Natural killer cell (primary cell): ENCODE measurements around the gene MMP23B. TPM values are rescaled to one million over a fixed set of nuclear protein-coding genes. Genes with fewer than 3 reads are reported as not detected.

Experiments used
- ATAC-seq, 3 donors: fragments of 150-1000 bp in 2 of 3; fragments of 200-7000 bp in 1 of 3; cut with Tn5 transposase; 1 replicate in 1 of 3; 2 replicates in 2 of 3; pipeline ENCODE4 v1.10.0; 2021; ENCODE audit warnings: mild to moderate bottlenecking in 2 of 3, moderate library complexity in 2 of 3
- DNase-seq, 2 donors: peaks; one replicate each; pipeline versions ENCODE4 v3.0.0 to v3.0.0-alpha.2; 2013 to 2021; ENCODE audit warnings: mixed read lengths in 1 of 2
- H3K27ac ChIP-seq: one replicate; pipeline ENCODE4 v1.5.1; 2013; ENCODE audit warnings: mild to moderate bottlenecking, low read length
- H3K27me3 ChIP-seq: one replicate; pipeline ENCODE4 v1.6.1; 2013; ENCODE audit warnings: low read length; ENCODE audit not compliant: control insufficient read depth, insufficient read depth
- H3K36me3 ChIP-seq: one replicate; pipeline ENCODE4 v1.6.1; 2013; ENCODE audit warnings: low read length; ENCODE audit not compliant: control insufficient read depth, insufficient read depth
- H3K4me1 ChIP-seq: one replicate; pipeline ENCODE4 v1.6.1; 2013; ENCODE audit warnings: low read length; ENCODE audit not compliant: control insufficient read depth, insufficient read depth
- H3K4me3 ChIP-seq: one replicate; pipeline ENCODE4 v1.5.1; 2013; ENCODE audit warnings: low read length
- H3K9me3 ChIP-seq: one replicate; pipeline ENCODE4 v1.6.1; 2013; ENCODE audit warnings: low read length; ENCODE audit not compliant: control insufficient read depth, insufficient read depth
- H3K27ac Mint-ChIP-seq, 2 donors: one replicate each; pipeline ENCODE4 v1.8.0; 2022; ENCODE audit warnings: mild to moderate bottlenecking in 2 of 2, mixed read lengths in 2 of 2, moderate library complexity in 1 of 2
- H3K27me3 Mint-ChIP-seq, 2 donors: one replicate each; pipeline ENCODE4 v1.8.0; 2022; ENCODE audit warnings: low read depth in 2 of 2, mixed read lengths in 2 of 2
- H3K36me3 Mint-ChIP-seq: one replicate; pipeline ENCODE4 v1.8.0; 2022; ENCODE audit warnings: mixed read lengths
- H3K4me1 Mint-ChIP-seq, 2 donors: one replicate each; pipeline ENCODE4 v1.8.0; 2022; ENCODE audit warnings: mixed read lengths in 2 of 2
- H3K4me3 Mint-ChIP-seq: one replicate; pipeline ENCODE4 v1.8.0; 2022; ENCODE audit warnings: mild to moderate bottlenecking, moderate library complexity, mixed read lengths
- H3K9me3 Mint-ChIP-seq, 2 donors: one replicate each; pipeline ENCODE4 v1.8.0; 2022; ENCODE audit warnings: mixed read lengths in 2 of 2
- CTCF ChIP-seq: fragments of 200-600 bp; IDR thresholded peaks from one replicate; pipeline ENCODE4 v1.8.0; 2022; ENCODE audit warnings: antibody characterized with exemption
- WGBS: methylation state at CpG from one replicate; pipeline ENCODE4 v1.1.7; 2013; ENCODE audit warnings: missing lambda C conversion rate; ENCODE audit not compliant: insufficient coverage; 5-methylcytosine and 5-hydroxymethylcytosine counted together
- intact Hi-C: fragments of 100-400 bp; cut with micrococcal nuclease; formaldehyde crosslinking; loops from one replicate; pipeline ENCODE4 v1.14.2; 2022
- total RNA-seq, 4 donors: library from RNA; stranded (reverse); fragments of 120-200 nt in 1 of 4; gene quantifications; one replicate each; pipeline versions ENCODE4 v1.2.3 to v1.2.4, GENCODE V29; 2013 to 2022

Gene MMP23B
- total RNA-seq, 3 donors from 2014 or later (not counting 1 experiment from before 2014, with no cell fraction given) = 82.9 to 130 (median 126) TPM

GRCh38 chr1:1680031-1680911 lies 48.3 kb downstream of the MMP23B start:
- Mint-ChIP-seq H3K27ac (no peak overlapping the region), H3K4me3 (no peak overlapping the region), H3K36me3 (no peaks in the 10 kb centered on the region), H3K4me1 (peaks cover 21 to 29% of the 10 kb centered on the region in 2 donors), H3K27me3 (no peaks in the 10 kb centered on the region), H3K9me3 (no peaks in the 10 kb centered on the region)
- no peaks in the 10 kb centered on the region for H3K27me3 ChIP-seq
- peaks cover 26% of the 10 kb centered on the region for H3K4me1 ChIP-seq
- DNase-seq (no peak), ATAC-seq (no peak)
- TF ChIP-seq CTCF = no peak
- 92% methylated on average over 32 of the region's 32 CpGs for WGBS
- no peak overlapping the region for H3K27ac ChIP-seq
- no peak overlapping the region for H3K4me3 ChIP-seq
- H3K36me3 ChIP-seq = peaks cover 5% of the 10 kb centered on the region
- no peaks in the 10 kb centered on the region for H3K9me3 ChIP-seq
- intact Hi-C loops = no loop called here

GRCh38 chr1:1680912-1681273 lies 48.9 kb downstream of the MMP23B start:
- no peaks in the 10 kb centered on the region for H3K9me3 ChIP-seq
- intact Hi-C loops = no loop called here

GRCh38 chr1:1683104-1683905 lies 51.3 kb downstream of the MMP23B start:
- Mint-ChIP-seq H3K27me3 (no peaks in the 10 kb centered on the region), H3K4me1 (peaks cover 13 to 27% of the 10 kb centered on the region in 2 donors), H3K27ac (peak overlapping the region in 1 of 2 donors; percentile 69), H3K9me3 (no peaks in the 10 kb centered on the region), H3K36me3 (no peaks in the 10 kb centered on the region), H3K4me3 (no peak overlapping the region)
- intact Hi-C loops = no loop called here
- ATAC-seq (no peak), DNase-seq (peak in 1 of 2 donors; percentile 2)
- H3K27me3 ChIP-seq = no peaks in the 10 kb centered on the region
- peaks cover 14% of the 10 kb centered on the region for H3K4me1 ChIP-seq
- WGBS = 93% methylated on average over 26 of the region's 26 CpGs
- H3K27ac ChIP-seq = no peak overlapping the region
- H3K4me3 ChIP-seq = no peak overlapping the region
- H3K9me3 ChIP-seq = no peaks in the 10 kb centered on the region
- H3K36me3 ChIP-seq = peaks cover 5% of the 10 kb centered on the region
- TF ChIP-seq CTCF = no peak

More at GRCh38 chr1:1680912-1681273, 48.9 kb downstream of the MMP23B start:
- peaks cover 5% of the 10 kb centered on the region for H3K36me3 ChIP-seq
- H3K9me3 Mint-ChIP-seq = no peaks in the 10 kb centered on the region
- H3K4me3 ChIP-seq = no peak overlapping the region
- no peaks in the 10 kb centered on the region for H3K27me3 Mint-ChIP-seq
- H3K27me3 ChIP-seq = no peaks in the 10 kb centered on the region
- ATAC-seq (no peak), DNase-seq (no peak)
- WGBS = 91% methylated on average over 11 of the region's 11 CpGs
- peaks cover 26% of the 10 kb centered on the region for H3K4me1 ChIP-seq
- peaks cover 21 to 32% of the 10 kb centered on the region in 2 donors for H3K4me1 Mint-ChIP-seq
- peak overlapping the region in 1 of 2 donors; percentile 57 for H3K27ac Mint-ChIP-seq
- no peak overlapping the region for H3K27ac ChIP-seq
- H3K4me3 Mint-ChIP-seq = no peak overlapping the region
- TF ChIP-seq CTCF = no peak
- no peaks in the 10 kb centered on the region for H3K36me3 Mint-ChIP-seq

Other genes starting within 250 kb of the MMP23B start
- 100 to 1,000 TPM; 253 to 281 (median 274) TPM for gene CCNL2, start 232.8 kb upstream of the MMP23B start, total RNA-seq
- gene MRPL20, start 224.9 kb upstream of the MMP23B start, total RNA-seq = 100 to 1,000 TPM in 1 of 3 donors, 10 to 100 TPM in 2; 90.9 to 111 (median 92.7) TPM
- gene ANKRD65, start 210.9 kb upstream of the MMP23B start, total RNA-seq = not detected
- not detected for gene VWA1, start 196.5 kb upstream of the MMP23B start, total RNA-seq
- 1 to 10 TPM in 2 of 3 donors, under 1 TPM in 1; 0.13 to 2.2 (median 1.5) TPM for gene ATAD3C, start 182.5 kb upstream of the MMP23B start, total RNA-seq
- 10 to 100 TPM; 31.9 to 52.4 (median 42.9) TPM for gene ATAD3B, start 160.4 kb upstream of the MMP23B start, total RNA-seq
- 10 to 100 TPM; 17.3 to 37.3 (median 22.2) TPM for gene ATAD3A, start 120.0 kb upstream of the MMP23B start, total RNA-seq
- gene TMEM240, start 91.5 kb upstream of the MMP23B start, total RNA-seq = under 1 TPM; 0.35 to 1.00 (median 0.83) TPM
- gene SSU72, start 57.3 kb upstream of the MMP23B start, total RNA-seq = 100 to 1,000 TPM in 1 of 3 donors, 10 to 100 TPM in 2; 87.5 to 107 (median 93.9) TPM
- gene FNDC10, start 32.0 kb upstream of the MMP23B start, total RNA-seq = 1 to 10 TPM; 2.8 to 3.2 (median 3.0) TPM
- 10 to 100 TPM; 44.9 to 54.1 (median 46.0) TPM for gene MIB2, start 16.7 kb upstream of the MMP23B start, total RNA-seq
- gene CDK11B, start 26.8 kb downstream of the MMP23B start, total RNA-seq = 10 to 100 TPM; 49.6 to 65.9 (median 50.2) TPM
- 10 to 100 TPM; 57.6 to 79.9 (median 61.8) TPM for gene SLC35E2B, start 60.6 kb downstream of the MMP23B start, total RNA-seq
- 100 to 1,000 TPM; 191 to 242 (median 216) TPM for gene CDK11A, start 92.2 kb downstream of the MMP23B start, total RNA-seq
- 100 to 1,000 TPM in 2 of 3 donors, 10 to 100 TPM in 1; 97.7 to 117 (median 112) TPM for gene NADK, start 146.3 kb downstream of the MMP23B start, total RNA-seq